Measurements from ENCODE around the gene DNAJC22.

DNAJC22 gene

GRCh38 chr12:49325606-49326005 is 21.1 kb upstream of the DNAJC22 start:
- no peak for ATAC-seq (ENCODE audit: insufficient read depth, low read depth)
- TF ChIP-seq CTCF (IDR thresholded peaks at IDR 0.05; ENCODE audit: borderline replicate concordance, extremely low read depth, low read length, poor library complexity, severe bottlenecking) = no peak
- no peak for TF ChIP-seq EZH2 (IDR thresholded peaks at IDR 0.05; ENCODE audit: borderline replicate concordance, low read depth, low read length, severe bottlenecking)
- peaks cover 28% of the 10 kb centered on the region for H3K79me2 ChIP-seq (ENCODE audit: insufficient read depth, low read length)

GRCh38 chr12:49327368-49327767 is 19.3 kb upstream of the DNAJC22 start:
- Histone ChIP-seq H3K9ac (ENCODE audit: low read depth, low read length) (no peak overlapping the region), H3K4me1 (ENCODE audit: insufficient read depth, low read length) (peaks cover 26% of the 10 kb centered on the region), H3K36me3 (ENCODE audit: insufficient read depth, low read length) (peaks cover 76% of the 10 kb centered on the region), H3K9me3 (ENCODE audit: insufficient read depth, low read length, severe bottlenecking) (no peaks in the 10 kb centered on the region), H2AFZ (ENCODE audit: low read depth, low read length) (no peak overlapping the region), H3K27ac (ENCODE audit: low read length) (no peak overlapping the region), H4K20me1 (ENCODE audit: insufficient read depth, low read length) (peaks cover 9% of the 10 kb centered on the region; the same call in 1 of the 2 replicates), H3K4me2 (ENCODE audit: insufficient read depth, low read length) (no peak overlapping the region), H3K79me2 (ENCODE audit: insufficient read depth, low read length) (peaks cover 25% of the 10 kb centered on the region), H3K4me3 (ENCODE audit: low read depth in 1 of 2, low read length in 2 of 2) (no peak overlapping the region), H3K27me3 (ENCODE audit: insufficient read depth, low read length, poor library complexity) (no peaks in the 10 kb centered on the region)
- no peak for ATAC-seq (ENCODE audit: insufficient read depth, low read depth)
- TF ChIP-seq CTCF (IDR thresholded peaks at IDR 0.05; ENCODE audit: borderline replicate concordance, extremely low read depth, low read length, poor library complexity, severe bottlenecking) (no peak), EZH2 (IDR thresholded peaks at IDR 0.05; ENCODE audit: borderline replicate concordance, low read depth, low read length, severe bottlenecking) (no peak)
- no peak for DNase-seq

More at GRCh38 chr12:49325606-49326005, 21.1 kb upstream of the DNAJC22 start:
- H3K27ac ChIP-seq (ENCODE audit: low read length) = no peak overlapping the region
- peaks cover 37% of the 10 kb centered on the region for H3K4me1 ChIP-seq (ENCODE audit: insufficient read depth, low read length)
- H3K27me3 ChIP-seq (ENCODE audit: insufficient read depth, low read length, poor library complexity) = no peaks in the 10 kb centered on the region
- H3K9ac ChIP-seq (ENCODE audit: low read depth, low read length) = peak overlapping the region; percentile 2; the same call in 1 of the 2 replicates
- peaks cover 65% of the 10 kb centered on the region for H3K36me3 ChIP-seq (ENCODE audit: insufficient read depth, low read length)
- H2AFZ ChIP-seq (ENCODE audit: low read depth, low read length) = no peak overlapping the region
- 0 out of 2 replicates have a peak overlapping the region, but pooled peaks have one; percentile 11 for H3K4me2 ChIP-seq (ENCODE audit: insufficient read depth, low read length)
- 0 out of 2 replicates have a peak, but pooled peaks cover 6% of the 10 kb centered on the region for H4K20me1 ChIP-seq (ENCODE audit: insufficient read depth, low read length)
- no peak overlapping the region for H3K4me3 ChIP-seq (ENCODE audit: low read depth in 1 of 2, low read length in 2 of 2)
- DNase-seq = no peak
- H3K9me3 ChIP-seq (ENCODE audit: insufficient read depth, low read length, severe bottlenecking) = no peaks in the 10 kb centered on the region

GRCh38 chr12:49327887-49328286 is 18.8 kb upstream of the DNAJC22 start:
- Histone ChIP-seq H3K9ac (ENCODE audit: low read depth, low read length) (no peak overlapping the region), H3K4me2 (ENCODE audit: insufficient read depth, low read length) (no peak overlapping the region), H3K36me3 (ENCODE audit: insufficient read depth, low read length) (peaks cover 76% of the 10 kb centered on the region), H3K27ac (ENCODE audit: low read length) (no peak overlapping the region), H3K9me3 (ENCODE audit: insufficient read depth, low read length, severe bottlenecking) (no peaks in the 10 kb centered on the region), H2AFZ (ENCODE audit: low read depth, low read length) (no peak overlapping the region), H4K20me1 (ENCODE audit: insufficient read depth, low read length) (peaks cover 9% of the 10 kb centered on the region; the same call in 1 of the 2 replicates), H3K79me2 (ENCODE audit: insufficient read depth, low read length) (peaks cover 22% of the 10 kb centered on the region), H3K27me3 (ENCODE audit: insufficient read depth, low read length, poor library complexity) (no peaks in the 10 kb centered on the region), H3K4me3 (ENCODE audit: low read depth in 1 of 2, low read length in 2 of 2) (no peak overlapping the region), H3K4me1 (ENCODE audit: insufficient read depth, low read length) (peaks cover 24% of the 10 kb centered on the region)
- no peak for TF ChIP-seq CTCF (IDR thresholded peaks at IDR 0.05; ENCODE audit: borderline replicate concordance, extremely low read depth, low read length, poor library complexity, severe bottlenecking)
- TF ChIP-seq EZH2 (IDR thresholded peaks at IDR 0.05; ENCODE audit: borderline replicate concordance, low read depth, low read length, severe bottlenecking) = no peak
- ATAC-seq (ENCODE audit: insufficient read depth, low read depth) (no peak), DNase-seq (no peak)
